UCSD-AML1 (cell line): ENCODE results near the gene TMPRSS6.

ENCODE experiments used
- DNase-seq: peaks from one replicate; lab custom pipeline; 2025; ENCODE audit not compliant: unreplicated experiment; lab: John Stamatoyannopoulos, UW

Gene TMPRSS6

DNA sequence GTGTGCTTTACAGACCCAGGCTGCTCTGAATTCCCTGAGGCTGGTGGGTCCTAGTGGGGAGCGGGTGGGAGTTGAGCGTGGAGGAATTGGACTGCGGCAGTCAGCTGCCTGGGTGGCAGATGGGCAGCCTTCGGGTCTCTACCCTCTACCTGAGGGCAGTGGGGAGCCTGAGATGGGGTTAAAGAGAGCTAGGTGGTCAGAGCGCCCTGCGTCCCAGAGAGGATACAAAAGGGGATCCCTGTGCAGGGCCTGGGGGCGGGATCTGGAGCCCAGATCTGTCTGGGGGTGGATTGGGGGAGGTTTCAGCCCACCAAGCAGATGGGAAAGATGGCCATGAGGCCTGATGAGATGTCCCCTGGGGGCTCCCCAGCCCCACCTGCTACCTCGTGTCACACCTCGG is 39.8 kb downstream of the TMPRSS6 start:
- DNase-seq: no peak

DNA sequence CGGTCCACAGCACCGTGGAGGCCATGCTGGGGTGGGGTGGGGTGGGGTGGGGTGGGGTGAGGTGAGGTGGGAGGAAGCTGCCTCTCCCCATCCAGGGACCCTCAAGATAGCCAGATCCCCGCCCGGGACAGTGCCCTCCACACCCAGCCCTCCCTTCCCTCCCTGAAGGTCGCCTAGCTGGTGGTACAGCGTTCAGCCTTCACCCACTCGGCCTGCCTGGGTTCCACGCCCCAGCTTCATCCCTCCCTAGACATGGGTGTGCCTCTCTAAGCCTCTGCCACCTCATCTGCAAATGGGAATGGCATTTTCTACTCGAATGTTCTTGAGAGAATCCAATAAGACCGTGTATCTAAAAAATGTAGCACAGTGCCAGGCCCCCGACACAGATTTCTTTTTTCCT is 40.2 kb downstream of the TMPRSS6 start:
- no peak for DNase-seq

DNA sequence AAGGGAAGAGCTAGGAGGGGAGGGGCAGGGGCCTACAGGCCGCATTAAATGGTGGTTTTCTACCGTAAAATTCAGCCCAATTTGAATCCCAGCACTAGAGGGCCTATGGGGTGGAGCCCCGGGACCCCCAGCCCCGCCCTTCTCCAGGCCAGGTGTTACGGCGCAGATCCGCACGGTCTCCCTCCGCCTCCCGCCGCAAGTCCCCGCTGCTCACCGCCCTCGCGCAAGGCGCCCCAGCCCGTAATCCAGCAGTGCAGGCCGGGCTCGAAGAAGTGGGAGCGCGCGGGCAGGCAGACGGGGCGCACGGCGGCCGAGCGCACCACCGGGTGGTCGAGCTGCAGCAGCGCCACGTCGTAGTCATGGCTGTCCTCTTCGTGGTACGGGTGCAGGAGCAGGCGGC is 40.7 kb downstream of the TMPRSS6 start:
- no peak for DNase-seq

DNA sequence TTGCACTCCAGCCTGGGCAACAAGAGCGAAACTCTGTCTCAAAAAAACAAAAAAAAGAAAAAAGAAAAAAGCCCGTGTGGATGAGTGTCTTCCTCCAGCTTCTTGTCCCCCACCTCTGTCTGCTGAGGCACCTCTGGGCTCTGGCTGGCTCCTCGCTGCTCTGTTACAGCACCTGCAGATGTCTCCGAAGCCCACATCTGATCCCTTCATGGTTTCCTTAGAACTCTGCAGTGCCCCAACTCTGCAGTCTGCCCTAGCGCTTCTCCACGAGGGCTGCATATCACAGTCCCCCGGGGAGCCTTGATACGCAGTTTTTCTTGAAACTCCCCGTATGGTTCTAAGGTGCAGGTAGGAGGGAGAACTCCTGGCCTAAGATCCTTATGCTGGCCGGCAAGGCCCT is 42.1 kb downstream of the TMPRSS6 start:
- no peak for DNase-seq

DNA sequence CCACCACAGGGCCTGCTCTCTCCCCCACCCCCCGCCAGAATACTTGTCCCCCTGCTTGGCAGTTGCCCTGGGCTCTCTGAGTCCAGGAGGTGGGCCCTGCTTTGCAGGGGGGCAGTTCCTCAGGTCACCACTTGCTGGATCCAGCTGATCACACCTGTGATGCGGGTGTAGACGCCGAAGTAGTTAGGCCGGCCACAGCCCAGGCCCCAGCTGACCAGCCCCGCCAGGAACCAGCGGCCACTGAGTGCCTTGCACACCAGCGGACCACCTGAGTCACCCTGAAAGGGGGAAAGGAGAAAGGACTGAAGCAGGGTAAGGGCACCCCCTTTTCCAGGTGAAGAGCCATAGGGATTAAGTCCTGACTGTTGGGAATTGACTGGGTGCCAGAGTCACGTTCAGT is 43.6 kb downstream of the TMPRSS6 start:
- no peak for DNase-seq

DNA sequence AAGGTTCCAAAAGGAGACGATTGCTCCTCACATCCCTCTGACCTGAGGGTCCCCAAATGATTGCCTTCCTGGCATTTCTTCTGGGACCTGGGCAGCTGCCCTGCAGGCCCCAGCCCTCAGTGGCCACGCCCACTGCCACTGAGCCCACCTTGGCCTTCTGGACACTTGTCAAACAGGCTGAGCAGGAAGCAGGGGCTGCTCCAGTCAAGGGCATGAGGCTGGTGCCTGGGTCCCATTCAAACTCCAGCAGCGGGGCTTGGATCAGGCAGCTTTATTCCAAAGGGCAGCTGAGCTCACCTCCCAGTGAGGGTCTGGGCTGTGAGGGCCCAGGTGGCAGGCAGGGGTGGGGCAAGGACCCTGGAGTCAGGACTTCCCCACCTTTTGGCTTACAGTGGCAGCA is 44.3 kb downstream of the TMPRSS6 start:
- no peak for DNase-seq

DNA sequence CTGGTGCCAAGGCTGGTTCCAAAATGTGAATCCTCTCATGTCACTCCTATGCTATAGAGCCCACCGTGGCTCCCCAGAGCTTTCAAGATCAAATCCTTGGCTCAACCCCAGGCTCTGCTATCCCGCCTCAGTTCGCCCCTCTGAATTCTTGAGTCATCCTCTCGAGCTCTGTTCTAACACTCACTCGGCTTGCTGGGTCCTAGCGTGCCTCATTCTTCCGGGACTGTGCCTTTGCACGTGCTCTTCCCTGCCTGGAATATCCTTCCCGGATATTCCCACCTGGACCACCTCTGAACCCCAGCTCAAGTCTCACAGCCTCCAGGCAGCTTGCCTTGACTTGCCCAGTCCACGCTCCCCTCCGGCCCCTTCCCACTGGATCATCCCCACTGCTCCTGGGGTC is 45.0 kb downstream of the TMPRSS6 start:
- no peak for DNase-seq

DNA sequence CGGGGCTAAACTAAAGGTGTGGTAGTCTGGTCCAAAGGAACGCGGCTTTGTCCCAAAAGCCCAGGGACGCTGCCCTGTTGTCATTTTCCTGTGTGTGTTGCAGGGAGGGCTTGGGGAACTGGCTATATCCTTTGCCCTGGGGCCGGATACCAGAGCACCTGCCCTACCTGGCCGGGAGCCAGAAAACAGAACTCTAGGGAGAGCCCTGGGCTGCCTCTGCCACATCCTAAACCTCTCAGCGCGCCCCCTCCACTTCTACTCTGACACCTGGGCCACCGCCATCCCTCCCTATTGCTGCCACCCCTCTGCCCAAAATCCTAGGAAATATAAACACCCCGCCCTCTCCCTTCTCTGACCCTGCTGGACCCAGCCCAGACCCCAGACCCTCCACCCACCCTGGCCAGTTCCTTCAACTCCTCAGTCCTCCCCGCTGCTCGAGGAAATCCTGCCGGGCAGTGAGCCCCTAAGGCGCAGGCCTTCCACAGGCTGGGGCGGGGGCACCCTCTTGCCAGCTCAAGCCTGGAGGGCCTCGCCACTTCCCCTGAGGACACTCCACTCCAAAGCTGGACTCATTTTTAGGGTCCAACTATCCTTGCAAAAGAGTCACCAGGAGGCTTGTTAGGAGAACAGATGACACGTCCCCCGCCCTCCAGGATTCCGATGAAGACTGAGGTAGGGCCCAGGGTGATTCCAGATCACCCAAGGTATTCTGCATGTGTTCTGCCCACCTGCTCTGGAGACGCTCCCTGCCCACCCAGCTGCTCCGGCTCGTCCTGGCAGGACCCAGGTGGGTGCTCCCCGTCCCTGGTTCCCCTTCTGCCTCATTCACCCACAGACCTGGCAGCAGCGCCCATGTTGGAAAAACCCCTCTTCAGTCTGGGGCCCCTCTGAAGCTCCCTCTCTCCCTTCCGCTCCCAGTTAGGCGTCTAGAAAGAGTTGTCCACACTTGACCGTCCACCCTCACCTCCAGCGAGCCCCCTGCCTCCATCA is 45.8 kb downstream of the TMPRSS6 start:
- no peak for DNase-seq

DNA sequence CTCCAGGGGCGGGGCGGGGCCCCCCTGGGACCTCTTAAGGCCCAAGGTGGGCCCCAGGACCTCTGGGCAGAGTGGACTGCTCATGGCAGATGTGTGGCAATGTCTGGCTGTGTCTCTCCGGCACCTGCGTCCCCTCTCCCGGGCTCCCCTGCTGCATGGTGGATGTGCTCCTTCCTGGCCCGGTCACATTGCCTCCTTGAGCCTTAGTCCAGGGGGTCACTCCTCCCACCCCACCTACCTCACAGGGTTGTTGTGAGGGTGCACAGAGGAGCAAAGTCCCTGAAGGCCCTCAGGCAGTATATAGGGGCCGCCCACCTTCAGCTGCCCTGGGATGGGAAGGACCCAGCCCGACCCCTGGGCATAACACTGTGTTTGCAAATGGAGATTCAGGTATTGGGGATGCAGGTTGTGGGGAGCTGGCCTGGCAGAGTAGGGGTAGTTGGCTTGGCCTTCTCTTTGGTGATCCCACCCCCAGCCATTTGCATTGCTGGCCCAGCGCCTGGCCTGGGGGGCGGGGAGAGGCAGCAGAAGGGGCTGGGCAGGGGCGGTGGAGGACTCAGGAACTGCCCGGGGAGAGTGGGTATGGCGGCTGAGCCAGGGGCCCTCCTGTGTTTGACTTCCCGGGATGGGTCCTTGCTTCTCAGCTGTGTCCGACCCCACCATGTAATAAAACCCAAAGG is 46.7 kb downstream of the TMPRSS6 start:
- DNase-seq: no peak

DNA sequence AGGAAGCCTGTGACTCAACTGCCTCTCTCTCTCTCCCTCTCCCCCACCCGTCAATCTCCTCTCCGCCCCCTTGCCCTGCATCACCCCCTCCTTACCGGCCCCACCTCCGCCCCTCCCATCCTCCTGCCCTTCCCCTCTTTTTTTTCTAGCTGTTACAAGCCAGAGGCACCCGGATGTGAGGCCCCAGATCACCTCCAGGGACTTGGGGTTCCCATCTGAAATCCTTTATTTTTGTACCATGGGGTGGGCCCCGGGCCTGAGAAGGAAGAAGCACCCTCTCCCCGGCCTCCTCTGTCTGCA is 47.2 kb downstream of the TMPRSS6 start:
- DNase-seq: no peak

DNA sequence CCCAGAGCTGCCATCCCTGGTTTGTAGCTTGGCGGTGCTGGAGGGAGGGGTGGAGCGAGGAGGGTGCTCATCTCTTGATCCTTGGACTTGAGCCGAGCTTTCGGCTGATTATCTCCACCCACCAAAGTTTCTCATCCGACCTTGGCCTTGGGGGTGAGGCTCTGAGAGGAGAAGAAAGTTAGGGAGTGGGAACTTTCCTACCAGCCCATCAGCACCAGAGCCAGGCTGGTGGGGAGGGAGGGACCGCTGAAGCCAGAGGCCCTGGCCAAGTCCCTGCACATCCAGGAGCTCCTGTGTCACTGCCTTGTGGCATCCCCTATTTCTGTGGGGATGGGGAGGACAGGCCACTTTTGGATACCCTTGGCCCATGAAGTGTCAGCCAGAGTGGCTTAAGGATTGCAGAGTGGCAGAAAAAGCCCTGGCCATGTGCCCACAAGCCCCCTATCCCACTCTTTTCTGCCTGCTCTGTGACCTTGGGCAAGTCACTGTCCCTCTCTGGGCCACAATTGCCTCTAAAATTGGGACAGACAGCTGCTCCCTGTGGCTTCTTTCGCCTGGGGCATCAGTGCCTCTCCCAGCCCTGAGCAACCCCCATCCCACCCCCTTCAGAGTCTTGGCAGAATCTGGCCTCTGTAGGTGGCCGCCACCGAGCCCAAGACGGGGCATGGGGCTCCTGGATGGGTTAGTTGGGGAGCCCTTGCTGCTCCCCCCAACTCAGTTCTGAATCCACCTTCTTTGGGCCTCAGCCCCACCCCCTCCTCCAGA is 47.7 kb downstream of the TMPRSS6 start:
- DNase-seq: no peak

DNA sequence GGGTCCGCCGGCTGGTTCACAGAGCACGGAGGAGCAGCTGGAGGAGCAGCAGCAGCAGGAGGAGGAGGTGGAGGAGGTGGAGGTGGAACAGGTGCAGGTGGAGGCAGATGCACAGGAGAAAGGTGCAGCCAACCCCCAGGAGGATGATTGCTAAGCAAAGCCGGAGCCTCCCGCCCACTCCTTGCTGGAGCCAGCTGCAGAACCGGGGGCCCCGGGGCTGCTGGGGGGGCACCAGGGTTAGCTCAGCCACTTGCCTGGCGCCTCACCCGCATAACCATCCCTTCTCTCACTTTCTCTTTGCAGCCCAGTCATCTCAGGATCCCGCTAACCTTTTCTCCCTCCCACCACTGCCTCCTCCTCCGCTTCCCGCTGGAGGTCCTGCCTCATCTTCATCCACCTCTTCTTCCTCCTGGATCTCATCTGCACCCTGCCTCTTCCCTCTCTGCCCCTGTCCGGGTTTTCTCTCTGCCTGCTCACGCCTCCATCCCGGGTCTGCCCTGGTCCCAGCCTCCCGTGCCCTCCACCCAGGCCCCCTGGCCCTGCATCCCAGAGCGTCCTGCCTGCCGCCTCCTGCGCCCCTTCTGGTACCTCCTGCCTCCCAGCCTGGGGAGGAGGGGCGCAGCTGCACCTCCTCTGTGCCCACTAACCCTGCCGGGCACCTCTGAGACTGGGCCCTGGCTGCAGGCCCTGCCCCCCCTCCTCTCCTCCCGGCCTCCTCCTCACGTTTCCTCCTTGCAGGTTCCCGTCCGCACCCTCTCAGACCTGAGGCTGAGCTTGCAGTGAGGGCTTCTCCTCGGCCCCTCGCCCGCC is 48.5 kb downstream of the TMPRSS6 start:
- no peak for DNase-seq

DNA sequence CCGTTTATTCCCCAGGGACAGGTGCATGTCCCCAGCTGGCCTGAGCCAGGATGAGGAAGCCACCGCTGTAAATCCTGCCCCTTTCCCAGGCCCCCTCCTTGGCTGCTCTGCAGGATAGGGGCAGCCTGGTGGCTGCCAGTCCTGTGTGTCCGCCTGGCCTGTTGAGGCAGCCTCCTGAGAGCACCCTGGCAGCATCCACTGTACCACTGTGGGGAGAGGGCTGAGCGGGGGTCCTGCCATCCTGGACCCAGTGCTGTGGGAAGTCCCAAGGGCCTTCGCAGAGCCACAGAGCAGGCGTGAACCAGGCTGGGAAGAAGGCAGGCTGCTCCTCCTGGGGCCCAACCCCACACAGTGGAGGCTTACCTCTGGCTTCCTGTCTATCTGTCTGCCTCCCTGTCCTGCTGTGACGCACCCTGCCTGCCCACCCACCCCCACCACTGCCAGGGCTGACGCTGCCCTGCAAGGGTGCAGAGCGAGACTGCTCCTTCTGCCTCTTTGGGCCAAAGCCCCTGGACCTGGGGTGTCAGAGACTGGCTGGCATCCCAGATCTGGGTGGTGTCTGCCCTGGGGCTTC is 49.5 kb downstream of the TMPRSS6 start:
- no peak for DNase-seq

DNA sequence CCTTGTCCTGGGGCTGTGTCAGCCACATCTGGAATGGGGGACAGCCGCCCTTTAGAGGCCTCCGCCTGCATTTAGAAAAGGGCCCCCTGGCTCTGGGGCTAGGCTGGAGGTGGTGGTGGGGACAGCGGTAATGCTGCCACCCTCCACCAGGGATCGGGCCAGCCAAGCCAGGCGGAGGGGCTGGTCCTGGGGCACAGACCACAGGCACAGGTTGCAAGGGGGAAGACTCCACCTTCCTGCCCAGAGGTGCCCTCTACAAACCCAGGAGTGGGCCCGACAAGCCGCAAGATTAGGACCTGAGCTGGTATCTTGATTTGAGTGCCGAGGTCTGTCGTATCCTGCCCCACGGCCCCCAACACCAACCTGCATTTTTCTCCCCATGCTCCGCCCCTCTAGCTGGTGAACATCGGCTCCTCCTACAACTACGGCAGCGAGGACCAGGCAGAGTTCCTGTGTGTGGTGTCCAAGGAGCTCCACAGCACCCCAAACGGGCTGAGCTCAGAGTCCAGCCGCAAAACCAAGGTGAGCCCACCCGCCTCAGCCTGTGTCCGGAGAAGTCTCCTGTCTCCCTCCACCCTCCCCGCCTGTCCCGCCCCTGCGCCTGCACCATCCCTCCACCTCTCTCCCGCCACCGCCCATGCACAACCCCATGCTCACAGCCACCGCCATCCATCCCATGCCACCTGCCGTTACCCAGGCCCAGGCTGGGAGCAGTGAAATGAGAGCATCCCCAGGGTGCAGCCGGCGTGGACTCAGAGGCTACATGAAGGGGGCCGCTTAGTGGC is 50.4 kb downstream of the TMPRSS6 start:
- no peak for DNase-seq

DNA sequence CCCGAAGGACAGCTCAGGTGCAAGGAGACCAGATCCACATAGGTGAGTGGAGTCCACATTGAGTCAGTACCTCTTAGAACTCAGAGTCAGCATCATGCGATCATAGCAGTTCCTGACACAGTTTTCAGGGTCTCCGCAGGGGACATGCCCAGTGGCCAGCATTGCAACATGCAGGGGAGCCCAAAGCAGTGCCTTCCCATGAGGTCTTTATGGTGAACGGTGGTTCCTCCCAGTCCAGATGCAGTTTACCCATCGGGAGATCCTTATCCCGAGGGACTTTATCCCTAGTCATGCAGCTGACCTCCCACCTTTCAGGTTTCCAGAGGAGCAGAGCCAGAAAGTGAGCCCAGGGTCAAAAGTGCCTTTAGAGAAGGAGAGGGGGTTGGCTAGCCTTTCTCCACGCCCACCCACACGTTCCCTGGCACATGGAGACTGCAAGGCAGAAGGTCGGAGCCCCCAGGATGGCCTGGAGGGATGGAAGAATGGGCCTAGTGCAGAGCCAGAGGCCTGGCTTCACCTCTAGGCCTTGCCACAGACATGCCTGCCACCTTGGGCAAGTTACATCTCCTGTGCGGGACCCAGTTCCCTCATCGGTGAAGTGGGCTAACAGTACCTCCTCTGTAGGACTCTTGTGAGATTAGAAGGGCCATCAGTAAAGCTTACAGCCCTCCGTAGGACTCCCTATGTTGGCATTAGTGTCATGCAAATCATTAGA is 51.6 kb downstream of the TMPRSS6 start:
- DNase-seq: no peak

DNA sequence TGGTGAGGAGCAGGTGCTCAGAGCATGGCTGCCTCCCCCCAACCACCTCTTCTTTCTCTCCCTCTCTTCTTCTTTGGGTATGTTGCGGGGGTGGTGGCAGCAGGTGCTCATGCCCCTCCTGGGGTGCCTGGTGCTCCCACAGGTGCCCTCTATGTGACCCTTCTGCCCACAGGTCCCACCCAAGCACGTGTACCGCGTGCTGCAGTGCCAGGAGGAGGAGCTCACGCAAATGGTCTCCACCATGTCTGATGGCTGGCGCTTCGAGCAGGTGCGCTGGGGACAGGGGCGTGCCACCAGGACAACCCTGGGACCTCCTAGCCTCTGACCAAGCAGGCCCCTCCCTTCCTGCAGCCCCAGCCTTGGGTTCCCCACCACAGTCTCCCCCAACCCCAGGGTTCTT is 52.3 kb downstream of the TMPRSS6 start:
- no peak for DNase-seq

DNA sequence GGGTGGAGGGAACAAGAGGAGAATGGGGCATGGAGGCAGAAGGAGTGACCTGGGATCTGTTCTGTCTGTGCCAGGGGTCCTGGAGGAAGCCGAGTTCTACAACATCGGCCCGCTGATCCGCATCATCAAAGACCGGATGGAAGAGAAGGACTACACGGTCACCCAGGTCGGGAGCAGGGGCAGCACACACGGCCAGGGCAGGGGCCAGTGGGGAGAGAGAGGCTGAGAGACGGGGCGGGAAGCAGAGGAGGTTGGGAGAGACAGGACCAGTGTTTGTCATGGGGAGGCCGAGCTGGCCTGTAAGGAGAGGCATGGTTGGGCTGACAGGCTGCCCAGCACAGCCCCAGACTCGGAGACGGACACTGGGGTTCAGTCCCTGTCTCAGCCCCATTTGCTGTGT is 53.3 kb downstream of the TMPRSS6 start:
- DNase-seq: no peak

DNA sequence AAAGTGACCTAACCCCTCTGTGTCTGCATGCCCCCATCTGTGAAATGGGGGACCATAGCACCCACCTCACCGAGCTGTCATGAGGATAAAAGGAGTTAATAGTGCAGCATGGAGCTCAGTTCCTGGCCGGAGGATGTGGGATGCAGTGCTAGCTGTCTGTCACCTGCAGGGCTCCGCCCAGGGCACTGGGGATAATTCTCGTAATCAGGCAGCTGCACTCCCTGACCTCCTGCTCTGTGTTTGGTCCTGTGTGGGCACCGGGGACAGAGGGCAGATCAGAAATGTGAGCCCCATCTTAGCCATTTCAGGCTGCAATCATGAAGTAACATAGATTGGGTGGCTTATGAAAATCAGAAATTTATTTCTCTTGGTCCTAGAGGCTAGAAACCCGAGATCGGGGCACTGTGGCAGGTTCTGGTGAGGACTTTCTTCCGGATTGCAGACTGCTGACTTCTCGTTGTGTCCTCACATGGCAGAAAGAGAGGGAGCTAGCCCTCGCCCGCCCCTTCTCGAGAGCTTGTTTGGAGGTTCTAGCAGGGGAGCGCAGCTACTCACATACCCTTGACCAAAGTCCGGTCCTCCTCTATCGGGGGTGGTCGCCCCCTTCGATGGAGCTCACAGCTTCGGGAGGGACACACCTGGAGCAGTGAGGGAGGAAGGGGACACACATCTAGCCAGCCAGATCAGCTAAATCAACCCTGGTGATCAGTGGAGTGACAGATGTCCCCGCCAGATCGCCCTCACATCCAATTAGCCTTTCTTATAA is 54.7 kb downstream of the TMPRSS6 start:
- no peak for DNase-seq

DNA sequence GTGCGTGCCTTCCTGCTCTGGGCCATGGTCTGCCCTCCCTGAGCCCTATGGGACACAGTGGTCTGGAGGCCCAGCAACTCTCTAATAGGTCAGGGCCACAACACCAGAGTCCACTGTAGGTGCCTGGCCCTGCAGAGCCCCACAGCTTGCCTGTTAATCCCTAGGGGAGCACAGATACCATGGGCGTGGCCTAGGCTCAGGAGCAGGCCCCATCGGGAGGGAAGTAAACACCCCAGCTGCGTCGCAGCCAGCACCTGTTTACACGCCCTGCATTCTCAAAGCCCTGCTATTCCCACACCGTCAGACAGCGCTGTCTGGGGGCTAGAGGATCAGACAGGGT is 55.5 kb downstream of the TMPRSS6 start:
- DNase-seq: no peak
